ENCODE data around the gene SRPRB.

The SRPRB gene

DNA sequence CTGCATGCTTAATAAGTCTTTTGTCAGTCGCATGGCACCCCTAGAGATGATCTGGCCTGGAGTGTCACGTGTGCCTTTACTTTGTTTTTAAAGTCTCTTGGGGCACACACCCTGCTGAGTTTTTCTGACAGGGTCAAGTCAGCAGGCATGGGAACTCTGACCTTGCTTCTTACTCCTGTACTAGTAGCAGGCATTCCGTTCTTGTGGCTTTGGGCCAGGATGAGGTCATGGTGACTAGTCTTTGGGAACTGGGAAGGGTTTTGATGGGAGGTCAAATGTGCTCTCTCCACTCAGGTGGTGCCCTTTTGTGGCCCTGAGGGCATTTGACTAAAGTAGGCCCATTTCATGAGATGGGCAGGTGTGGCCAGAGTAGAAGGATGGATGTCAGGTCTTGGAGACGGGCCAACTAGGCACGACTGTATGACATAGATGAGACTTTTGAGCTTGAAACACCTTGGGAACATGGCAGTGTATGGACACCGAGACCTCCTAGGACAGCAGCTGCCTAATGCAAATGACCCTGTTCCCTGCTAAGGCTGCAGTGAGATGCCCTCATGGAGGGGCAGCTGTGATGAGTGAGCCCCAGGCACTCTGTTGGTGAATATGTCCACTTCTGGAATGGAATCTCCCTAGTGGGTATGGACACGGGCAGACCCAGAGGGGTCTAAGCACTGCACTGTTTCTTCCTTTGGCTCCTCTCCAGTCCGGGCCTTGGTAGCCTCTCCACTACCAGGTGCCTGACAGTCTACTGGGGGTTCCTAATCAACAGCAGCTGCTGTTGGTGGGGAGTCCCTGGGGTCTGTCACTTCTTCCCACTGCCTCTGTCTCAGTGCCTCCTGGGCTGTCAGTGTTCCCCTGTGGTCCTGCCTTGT lies 16.4 kb downstream of the SRPRB start:
- H3K27ac ChIP-seq: no peak overlapping the region
- H3K4me3 ChIP-seq: no peak overlapping the region

DNA sequence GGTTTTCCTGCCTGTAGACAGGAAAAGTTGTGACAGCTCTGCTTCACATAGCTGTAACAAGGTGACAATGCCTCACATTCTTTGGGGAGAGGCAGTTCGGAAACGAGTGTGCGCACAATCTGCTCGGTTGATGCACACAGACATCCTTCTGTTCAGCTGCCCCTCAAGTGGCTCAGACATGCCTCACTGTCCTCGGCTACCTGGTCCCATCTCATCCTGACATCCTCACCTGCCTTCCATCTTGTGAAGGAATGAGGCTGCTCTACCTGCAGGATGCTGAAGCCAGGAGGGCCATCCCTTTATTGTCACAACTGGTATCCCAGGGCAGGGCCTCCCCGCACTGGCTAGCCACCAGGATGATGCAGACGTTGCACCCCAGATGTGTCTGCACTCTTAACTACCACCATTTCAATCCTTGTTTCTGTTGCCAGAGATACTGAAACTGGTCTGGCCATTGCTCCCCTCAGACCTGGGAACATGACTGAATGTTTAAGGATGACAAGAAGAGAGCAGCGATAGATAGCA lies 19.4 kb downstream of the SRPRB start:
- Histone ChIP-seq H3K4me3 (no peak overlapping the region), H3K27ac (no peak overlapping the region)

DNA sequence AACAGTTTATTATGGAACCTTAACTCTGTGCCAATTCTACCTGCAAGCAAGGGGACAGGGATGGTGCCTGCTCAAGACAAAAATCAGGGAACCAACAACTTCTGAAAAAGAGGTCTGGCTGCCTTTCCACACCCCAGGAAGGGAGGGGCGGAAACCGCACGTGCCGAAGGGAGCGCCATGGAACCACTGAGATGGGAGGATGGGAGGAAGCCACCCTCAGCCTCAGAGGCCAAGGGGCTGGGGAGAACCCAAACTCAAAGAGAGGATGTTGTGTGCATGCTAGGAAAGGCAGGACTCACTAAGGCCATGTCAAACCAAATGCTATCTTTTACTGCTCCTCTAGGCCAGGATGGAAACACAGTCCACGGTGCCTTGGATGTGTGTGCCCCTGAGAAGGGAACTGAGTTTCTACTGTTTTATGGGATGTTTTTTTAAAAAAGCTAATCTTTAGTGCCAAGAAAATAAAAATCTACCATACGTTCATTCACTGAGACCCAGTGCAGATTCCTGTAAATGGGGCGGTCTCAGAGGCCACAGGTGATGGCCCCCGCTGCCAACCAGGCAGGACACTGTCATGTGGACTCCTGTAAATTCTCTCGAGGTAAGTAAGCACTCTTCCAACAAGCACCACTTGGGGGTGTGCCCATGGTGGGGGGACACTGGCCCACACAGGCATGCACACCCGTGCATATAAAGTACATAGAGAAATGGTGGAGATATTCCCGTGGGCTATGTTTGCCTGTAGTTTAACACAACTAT lies 20.5 kb downstream of the SRPRB start:
- H3K4me3 ChIP-seq: no peak overlapping the region
- no peak overlapping the region for H3K27ac ChIP-seq

DNA sequence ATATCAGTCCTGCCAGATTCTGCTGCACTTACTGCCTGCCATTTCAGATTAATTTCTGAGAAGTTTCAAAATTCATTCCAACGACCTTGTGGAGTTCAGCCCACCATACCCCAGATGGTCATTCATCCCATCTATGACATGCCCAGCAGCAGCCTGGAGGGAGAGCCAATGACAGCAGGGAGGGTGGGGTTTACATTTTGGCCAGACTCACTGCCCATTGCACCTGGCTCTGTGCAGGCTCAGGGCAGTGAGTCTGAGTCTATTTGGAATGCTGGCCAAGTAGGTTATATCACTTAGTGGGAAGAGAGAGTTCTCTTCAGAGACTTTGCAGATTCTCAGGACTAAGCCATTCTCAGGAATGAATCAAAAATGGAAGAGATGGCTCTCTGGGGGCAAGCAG lies 21.5 kb downstream of the SRPRB start:
- H3K27ac ChIP-seq: no peak overlapping the region
- H3K4me3 ChIP-seq: no peak overlapping the region

DNA sequence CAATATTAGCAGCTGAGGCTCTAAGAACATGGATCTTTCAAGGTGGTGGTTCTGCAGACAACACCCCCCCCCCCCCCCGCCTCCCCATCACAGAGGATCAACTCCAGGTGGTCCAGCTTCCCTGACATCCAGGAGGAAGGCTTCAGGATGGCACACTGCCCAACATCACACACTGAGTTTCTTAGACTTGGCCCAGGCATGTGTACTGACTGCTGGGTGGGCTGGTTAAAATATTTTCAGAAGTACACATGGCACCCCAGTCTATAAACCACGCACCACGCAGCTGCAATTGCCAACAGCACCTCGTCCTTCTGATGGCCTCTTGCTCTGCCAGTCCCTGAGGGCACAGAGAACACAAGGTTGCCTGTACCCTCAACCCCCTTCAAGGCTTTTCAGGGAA lies 22.1 kb downstream of the SRPRB start:
- Histone ChIP-seq H3K4me3 (no peak overlapping the region), H3K27ac (no peak overlapping the region)

DNA sequence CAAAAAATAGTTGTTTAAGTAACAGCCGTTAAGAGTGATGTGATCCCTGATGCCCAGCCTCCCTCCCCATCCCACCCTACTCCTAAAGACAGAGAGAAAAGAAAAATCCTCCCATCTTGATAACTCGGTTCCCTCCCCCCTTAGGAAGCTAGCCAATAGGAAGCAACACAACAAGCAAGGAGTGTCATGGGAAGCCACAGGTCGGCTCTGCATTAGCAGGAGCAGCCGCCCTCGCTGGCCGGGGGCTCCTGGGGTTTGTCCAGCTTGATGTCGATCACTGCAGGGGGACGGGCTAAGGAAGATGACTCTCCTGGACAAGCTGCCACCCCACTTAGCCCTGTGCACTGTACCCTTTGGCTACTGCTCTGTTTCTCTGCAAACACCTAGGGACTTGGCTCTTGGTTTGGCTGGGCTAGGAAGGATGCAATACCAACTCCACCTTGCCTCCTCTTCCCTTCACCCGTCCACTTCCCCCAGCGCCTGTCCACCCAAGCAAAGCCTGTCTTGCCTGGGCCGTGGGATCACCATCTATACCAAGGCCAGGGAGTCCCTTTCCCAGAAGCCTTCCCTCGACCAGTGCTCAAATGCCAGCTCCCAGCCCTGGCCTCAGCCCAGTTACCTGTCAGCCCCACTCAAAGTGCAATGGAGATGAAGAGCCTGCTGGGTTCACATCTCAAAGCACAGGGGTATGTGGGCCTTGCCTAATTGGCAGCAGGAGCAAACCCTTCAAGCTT lies 23.1 kb downstream of the SRPRB start:
- Histone ChIP-seq H3K4me3 (no peak overlapping the region), H3K27ac (no peak overlapping the region)

DNA sequence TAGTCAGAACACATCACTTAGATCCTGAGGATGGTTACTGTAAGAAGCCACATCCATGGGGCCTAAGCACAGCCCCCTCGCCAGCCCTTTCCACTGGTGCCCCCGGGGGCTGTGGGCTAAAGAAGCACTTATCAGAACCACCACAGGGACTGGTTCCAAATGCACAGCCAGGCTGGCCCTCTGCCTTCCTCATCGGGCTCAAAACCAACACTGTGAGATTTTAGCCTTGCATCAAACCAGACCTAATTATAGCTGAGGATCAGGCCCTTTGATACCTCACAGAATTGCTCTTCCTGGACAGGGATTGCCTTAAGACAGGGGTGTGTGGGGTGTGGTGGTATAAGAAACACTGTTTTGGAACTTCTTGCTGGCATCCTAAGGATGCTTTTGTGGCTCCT lies 23.7 kb downstream of the SRPRB start:
- no peak overlapping the region for H3K27ac ChIP-seq
- no peak overlapping the region for H3K4me3 ChIP-seq

DNA sequence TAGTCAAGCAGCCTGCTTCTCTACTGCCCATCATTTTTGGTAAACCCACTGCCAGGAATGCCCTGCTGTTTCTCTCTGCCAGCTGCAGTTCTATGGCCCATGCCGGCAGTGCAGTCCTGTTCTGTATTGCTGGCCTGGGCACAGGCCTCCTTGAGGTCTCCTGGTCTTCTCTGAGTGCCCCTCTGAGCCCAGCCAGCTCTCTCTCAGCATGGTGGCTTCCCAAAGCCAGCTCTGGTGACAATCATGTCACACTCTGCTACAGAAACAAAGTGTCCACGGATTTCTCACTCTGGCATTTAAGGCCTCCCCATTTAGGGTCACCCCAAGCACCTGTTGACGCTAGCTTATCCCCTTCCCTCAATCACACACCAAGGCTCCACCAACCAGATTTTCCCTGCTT lies 24.5 kb downstream of the SRPRB start:
- Histone ChIP-seq H3K4me3 (no peak overlapping the region), H3K27ac (no peak overlapping the region)

DNA sequence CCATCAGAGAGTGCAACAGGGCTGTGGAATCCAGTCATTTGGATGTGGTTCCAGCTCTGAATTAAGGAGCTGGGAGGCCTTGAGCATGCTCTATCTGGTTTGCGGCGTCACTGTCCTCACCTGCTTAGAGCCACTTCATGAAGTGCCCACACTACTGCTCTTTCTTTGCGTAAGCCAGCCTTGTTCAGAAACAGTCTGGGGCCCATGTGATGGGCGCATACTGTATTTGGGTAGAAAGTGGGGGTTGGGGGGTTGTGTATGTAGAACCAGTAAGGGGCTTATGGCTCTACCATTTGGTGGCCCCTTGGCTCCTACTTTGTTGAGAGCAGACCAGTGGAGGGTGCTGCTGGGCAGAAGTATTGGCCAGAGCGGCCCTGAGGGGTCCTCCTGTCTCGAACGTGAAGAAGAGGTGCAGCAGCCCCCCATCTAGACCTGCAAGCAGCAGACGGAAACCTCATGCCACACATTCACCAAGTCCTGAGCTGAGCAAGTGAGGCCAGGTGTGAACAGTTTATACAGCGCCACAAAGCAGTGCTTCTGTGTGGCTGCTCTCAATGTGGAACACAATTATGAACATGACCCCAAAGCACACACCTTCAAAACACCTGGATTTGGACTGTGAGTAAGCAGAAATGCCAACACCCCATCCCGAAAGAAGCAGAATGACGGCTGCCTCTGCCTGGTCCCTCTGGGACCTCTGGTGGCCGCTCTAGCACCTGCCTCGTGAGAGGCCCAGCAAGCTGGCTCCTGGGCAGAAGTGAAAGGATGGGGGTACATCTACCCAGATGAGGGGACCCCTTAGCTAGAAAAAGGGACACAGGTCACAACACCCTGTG lies 26.6 kb downstream of the SRPRB start:
- H3K4me3 ChIP-seq: no peak overlapping the region
- no peak overlapping the region for H3K27ac ChIP-seq

DNA sequence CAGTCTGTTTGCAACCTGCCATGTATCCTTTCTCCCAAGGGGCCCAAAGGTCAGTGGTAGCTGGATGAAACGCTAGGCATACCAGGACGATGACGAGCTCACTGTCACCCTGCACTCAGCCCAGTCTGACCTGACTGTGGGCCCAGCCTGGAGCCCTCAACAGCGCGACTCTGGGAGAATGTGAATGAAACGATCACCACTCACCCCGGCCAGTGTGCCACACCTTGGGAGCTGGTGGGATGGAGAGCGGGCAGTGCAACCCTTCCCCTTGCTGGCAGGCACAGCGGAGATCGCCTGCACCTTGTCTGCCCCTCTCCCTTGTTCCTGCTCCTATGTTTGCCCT lies 27.2 kb downstream of the SRPRB start:
- H3K27ac ChIP-seq: no peak overlapping the region

DNA sequence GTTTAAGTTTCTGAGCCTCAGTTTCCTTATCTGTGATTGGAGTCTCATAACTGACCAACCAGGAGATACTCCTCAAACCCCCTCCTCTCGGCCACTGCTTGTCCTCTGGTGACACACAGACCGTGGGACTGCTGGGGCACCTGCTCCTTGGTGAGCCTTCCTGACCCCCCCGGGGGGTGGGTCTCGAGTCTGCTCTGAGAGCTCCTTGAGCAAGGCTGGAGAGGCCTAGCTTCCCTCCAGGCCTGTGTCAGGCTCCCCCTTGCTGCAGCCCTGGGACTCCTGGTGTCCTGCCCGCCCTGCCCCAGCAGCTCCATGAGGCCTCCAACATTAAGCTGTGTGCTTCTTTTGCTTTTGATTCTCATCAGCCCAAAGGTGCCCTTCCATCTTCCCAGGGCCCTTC lies 27.7 kb downstream of the SRPRB start:
- Histone ChIP-seq H3K4me3 (no peak overlapping the region), H3K27ac (no peak overlapping the region)

More for the DNA sequence above, 27.2 kb downstream of the SRPRB start:
- H3K4me3 ChIP-seq: no peak overlapping the region

DNA sequence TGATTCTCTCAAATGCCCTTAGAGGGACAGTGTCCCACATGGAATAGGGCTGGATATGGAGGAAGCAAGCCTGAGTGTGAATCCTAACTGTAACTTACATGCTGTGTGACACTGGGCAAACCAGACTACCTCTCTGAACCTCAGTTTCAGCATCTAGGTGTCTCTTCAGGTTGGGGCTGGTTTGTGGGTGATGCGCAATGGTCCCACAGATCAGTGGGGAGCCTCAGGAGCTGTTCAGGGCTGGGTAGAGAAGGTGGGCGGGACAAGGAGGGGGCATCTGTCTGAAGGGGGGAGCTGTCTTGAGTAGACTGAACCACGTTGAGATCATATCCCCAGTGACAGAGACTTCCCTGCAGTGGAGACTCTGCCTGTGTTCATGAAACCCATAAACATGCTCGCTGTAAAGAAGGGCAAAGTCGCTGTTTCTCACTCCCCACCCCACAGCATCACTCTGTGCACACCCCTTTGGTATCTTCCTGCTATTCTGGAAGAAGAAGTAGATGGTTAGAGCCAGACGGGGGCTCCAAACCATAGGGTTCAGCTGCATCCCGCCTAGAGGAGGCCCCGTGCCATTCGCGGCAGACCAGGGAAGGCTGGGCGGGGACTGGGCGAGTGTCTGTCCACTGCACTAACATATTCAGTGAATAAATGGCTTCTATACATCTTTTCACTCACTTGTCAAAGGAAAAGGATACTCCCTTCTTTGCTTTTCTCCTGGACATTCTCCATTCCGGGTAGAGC lies 28.4 kb downstream of the SRPRB start:
- H3K27ac ChIP-seq: no peak overlapping the region

DNA sequence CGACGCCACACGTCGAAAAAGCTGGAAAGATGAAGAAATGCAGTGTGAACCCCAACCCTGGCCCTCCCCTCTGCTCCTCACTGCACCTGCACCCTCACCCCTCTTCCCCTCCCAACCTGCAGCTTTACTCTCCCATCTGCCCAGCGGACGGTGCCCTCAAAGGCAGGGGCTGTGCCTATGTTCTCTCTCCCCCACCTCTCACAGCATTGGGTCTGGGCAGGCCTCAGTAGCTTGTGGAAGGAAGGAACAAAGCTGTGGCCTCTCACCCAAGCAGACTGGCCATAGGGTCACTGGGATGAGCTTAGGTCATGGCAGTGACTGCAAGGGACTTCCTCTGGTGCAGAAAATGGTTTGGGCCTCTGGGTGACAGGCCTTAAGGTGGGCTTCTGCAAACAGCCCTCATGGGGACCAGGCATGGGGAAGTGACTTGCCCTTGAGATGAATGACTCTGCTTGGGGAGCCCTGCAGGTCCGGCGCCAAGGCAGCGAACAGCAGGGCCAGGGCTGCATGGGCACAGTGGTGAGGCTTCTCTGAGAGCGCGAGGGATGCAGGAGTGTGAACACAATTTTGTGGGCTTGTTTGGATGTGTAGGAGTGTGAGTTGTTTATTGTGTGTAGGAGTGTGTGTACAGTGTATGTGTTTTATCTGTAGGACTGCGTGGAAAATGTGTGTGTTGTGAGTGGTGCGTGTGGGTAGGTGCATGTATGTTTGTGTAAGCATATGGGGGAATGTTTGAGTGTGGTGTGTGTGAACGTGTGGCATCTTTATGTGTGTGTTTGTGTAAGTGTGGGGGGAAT lies 29.2 kb downstream of the SRPRB start:
- no peak overlapping the region for H3K27ac ChIP-seq
- no peak overlapping the region for H3K4me3 ChIP-seq

More for the DNA sequence above, 28.4 kb downstream of the SRPRB start:
- H3K4me3 ChIP-seq: no peak overlapping the region

DNA sequence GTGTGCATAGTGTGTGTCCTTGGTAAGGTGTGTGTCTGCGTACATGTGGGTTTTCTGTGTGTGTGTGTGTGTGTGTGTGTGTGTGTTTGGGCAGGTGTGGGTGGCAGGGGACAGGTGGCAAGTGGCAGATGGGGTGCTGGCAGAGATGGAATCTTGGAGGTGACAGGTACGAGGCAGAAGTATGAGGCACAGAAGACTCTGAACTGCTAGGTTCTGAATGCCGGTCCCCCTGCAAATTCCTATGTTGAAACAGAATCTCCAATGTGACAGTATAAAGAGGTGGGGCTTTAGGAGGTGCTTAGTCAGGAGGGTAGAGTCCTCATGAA lies 29.8 kb downstream of the SRPRB start:
- Histone ChIP-seq H3K4me3 (no peak overlapping the region), H3K27ac (no peak overlapping the region)

DNA sequence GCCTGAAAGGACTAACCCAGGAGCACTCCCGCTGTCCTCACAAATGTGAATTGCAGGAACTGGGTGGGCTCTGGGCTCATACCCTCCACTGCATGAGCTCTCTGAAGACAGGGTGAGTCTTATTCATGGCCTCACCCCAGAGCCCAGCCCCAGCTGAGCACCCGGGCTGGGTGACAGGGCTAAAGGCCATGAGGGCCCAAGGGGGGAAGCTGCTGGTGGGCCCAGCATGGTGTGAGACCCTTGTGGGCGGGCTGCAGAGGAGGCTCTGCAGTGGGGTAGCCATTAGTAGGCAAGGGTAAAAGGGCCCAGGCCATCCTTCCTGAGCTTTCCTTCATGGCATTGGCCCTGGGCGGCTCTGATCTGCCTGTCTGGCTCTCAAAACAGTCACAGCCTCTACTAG lies 30.3 kb downstream of the SRPRB start:
- Histone ChIP-seq H3K27ac (no peak overlapping the region), H3K4me3 (no peak overlapping the region)

DNA sequence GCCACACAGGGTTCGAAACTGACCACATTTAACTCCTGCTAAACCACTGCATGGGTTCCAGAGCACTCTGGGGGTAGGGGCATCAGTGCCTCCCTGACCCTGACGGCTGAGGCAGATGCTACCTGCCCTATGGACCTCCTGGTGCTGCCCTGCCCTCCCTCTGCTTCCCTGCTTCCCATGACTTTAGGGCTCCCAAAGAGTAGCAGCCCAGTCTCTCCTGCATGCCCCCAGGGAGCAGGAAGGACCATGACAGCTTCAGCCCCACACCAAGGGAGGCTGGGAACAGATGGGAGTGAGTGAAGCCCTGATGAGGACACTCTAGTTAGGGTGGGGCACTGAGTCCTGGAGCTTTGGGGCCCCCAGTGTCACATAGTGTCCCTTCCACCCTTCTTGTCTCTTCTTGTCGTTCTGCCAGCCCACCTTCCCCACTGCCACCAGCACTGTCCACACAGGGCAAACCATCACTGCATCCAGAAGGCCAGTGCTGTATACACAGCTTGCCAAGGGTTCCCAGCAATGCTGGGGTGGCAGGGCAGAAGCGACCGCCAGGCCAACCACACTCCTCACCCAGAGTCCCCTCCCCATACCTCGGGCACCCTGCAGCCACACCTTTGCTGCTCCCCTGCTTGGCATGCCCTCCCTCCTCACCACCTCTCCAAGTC lies 31.0 kb downstream of the SRPRB start:
- Histone ChIP-seq H3K4me3 (no peak overlapping the region), H3K27ac (no peak overlapping the region)

DNA sequence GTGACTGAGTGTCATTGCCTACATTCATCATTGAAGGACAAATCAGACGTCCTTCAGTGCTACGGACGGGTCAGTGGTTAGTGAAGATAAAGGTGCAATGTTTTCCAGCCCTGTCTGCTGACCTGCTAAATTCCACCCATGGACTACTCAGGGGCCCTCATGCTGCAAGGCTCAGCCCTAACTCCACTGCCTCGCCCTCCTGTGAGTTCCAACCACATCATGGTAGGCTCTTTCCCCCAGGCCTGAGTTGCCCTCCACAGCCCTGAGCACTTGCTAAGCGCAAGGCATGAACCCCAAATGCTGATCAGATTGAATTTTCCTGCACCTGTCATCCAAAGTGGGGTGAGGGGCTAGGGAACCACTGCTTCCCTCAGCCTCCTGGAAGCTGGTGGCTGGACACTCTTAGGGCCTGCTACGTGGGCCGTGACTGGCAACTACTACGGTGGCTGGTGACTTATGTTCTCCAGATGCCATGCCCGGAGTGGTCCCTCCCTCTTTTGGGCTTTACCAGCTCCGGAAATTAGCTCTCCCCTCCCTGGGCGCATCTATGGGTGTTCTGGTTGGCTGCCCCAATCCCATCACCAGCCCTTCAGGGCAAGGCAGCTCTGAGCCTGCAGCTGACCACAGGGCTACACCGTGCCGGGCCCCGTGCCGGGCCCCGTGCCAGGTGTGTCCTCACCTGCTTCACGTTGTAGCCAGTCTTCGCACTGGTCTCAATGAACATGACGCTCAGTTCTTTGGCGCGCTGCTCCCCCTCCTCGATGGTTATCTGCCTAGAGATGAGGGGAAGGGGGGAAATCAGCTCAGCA lies 32.1 kb downstream of the SRPRB start:
- Histone ChIP-seq H3K27ac (no peak overlapping the region), H3K4me3 (no peak overlapping the region)

Data from skin epidermis (tissue), 12 donors.